ENCODE results near the gene PCDHGB7. TPM values are rescaled to one million over a fixed set of nuclear protein-coding genes. Genes with fewer than 3 reads are reported as not detected.

Gene PCDHGB7
- total RNA-seq, 1 experiment from 2014 or later, result 4.0 TPM

DNA sequence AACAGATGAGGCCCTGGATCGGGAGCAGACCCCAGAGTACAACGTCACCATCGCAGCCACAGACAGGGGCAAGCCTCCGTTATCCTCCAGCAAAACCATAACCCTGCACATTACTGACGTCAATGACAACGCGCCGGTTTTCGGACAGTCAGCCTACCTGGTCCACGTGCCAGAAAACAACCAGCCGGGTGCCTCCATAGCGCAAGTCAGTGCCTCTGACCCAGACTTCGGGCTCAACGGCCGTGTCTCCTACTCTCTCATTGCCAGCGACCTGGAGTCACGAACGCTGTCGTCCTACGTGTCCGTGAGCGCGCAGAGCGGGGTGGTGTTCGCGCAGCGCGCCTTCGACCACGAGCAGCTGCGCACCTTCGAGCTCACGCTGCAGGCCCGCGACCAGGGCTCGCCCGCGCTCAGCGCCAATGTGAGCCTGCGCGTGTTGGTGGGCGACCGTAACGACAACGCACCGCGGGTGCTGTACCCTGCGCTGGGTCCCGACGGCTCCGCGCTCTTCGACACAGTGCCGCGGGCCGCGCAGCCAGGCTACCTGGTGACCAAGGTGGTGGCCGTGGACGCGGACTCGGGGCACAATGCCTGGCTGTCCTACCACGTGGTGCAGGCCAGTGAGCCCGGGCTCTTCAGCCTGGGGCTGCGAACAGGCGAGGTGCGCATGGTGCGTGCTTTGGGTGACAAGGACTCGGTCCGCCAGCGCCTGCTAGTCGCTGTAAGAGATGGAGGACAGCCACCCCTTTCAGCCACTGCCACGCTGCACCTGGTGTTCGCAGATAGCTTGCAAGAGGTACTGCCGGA is 1.8 kb downstream of the PCDHGB7 start:
- H3K27ac ChIP-seq (ENCODE audit: low read depth, low read length, poor library complexity, severe bottlenecking), result no peak overlapping the region
- peaks cover 87% of the 10 kb centered on the region for H3K9me3 ChIP-seq (ENCODE audit: low read depth, low read length, poor library complexity, severe bottlenecking)
- CTCF ChIA-PET, result interaction anchor here (3.1 kb wide), 1 partner anchor 145 kb away, joined by 15 read pairs; no protein-coding TSS in a partner anchor
- no peak overlapping the region for H3K4me3 ChIP-seq (ENCODE audit: low read depth, low read length, poor library complexity, severe bottlenecking)
- no peaks in the 10 kb centered on the region for H3K27me3 ChIP-seq (replicated peaks; ENCODE audit: insufficient read depth, low read depth, low read length, poor library complexity)
- no peaks in the 10 kb centered on the region for H3K4me1 ChIP-seq (ENCODE audit: insufficient read depth, low read length, poor library complexity, severe bottlenecking)
- DNase-seq (ENCODE audit: low spot score), result no peak
- TF ChIP-seq CTCF (conservative IDR thresholded peaks at IDR 0.05; ENCODE audit: low read depth, low read length), result no peak
- no peak for TF ChIP-seq EZH2 (IDR thresholded peaks at IDR 0.05; ENCODE audit: borderline replicate concordance, low read depth, low read length, poor library complexity, severe bottlenecking)
- no TSS peak for BruUV-seq (replicated peaks)
- intact Hi-C loops (cut with micrococcal nuclease; ENCODE audit: unreplicated experiment), result no loop called here
- no peaks in the 10 kb centered on the region for H3K36me3 ChIP-seq (ENCODE audit: insufficient read depth, low read length, poor library complexity, severe bottlenecking)
- POLR2A ChIA-PET (ENCODE audit: low non-redundant PET), result no interaction called here

- Histone ChIP-seq H3K27me3 (replicated peaks; ENCODE audit: insufficient read depth, low read depth, low read length, poor library complexity) (no peaks in the 10 kb centered on the region), H3K36me3 (ENCODE audit: insufficient read depth, low read length, poor library complexity, severe bottlenecking) (peaks cover 10% of the 10 kb centered on the region), H3K27ac (ENCODE audit: low read depth, low read length, poor library complexity, severe bottlenecking) (peak within 1 kb of the TSS; percentile 77), H3K9me3 (ENCODE audit: low read depth, low read length, poor library complexity, severe bottlenecking) (peaks cover 95% of the 10 kb centered on the region), H3K4me3 (ENCODE audit: low read depth, low read length, poor library complexity, severe bottlenecking) (peak within 1 kb of the TSS; percentile 53), H3K4me1 (ENCODE audit: insufficient read depth, low read length, poor library complexity, severe bottlenecking) (no peaks in the 10 kb centered on the region)
- POLR2A ChIA-PET (ENCODE audit: low non-redundant PET), result no interaction called here
- peak; percentile 85 for DNase-seq (ENCODE audit: low spot score)
- BruUV-seq (replicated peaks), result TSS peak; percentile 67
- CTCF ChIA-PET, result interaction anchor here (0.6 to 3.1 kb wide), 10 partner anchors 9 to 146 kb away, joined by 3 to 15 read pairs (median 5); partner anchors contain the start of genes PCDHGA12 and PCDHGB3
- intact Hi-C loops (cut with micrococcal nuclease; ENCODE audit: unreplicated experiment), result loop anchor here (1.0 kb wide), 2 partner anchors 103 to 136 kb away; no protein-coding TSS in a partner anchor
- TF ChIP-seq CTCF (conservative IDR thresholded peaks at IDR 0.05; ENCODE audit: low read depth, low read length), result peak; percentile 69
- no peak for TF ChIP-seq EZH2 (IDR thresholded peaks at IDR 0.05; ENCODE audit: borderline replicate concordance, low read depth, low read length, poor library complexity, severe bottlenecking)
Measured at GRCh38 chr5:141420855-141421488, 3.5 kb downstream of the PCDHGB7 start, which contains the start of gene PCDHGA11. TSS of gene PCDHGA11 (plus strand) at chr5:141421051. CDS start at chr5:141421228, 177 bp downstream.

- TF ChIP-seq EZH2 (IDR thresholded peaks at IDR 0.05; ENCODE audit: borderline replicate concordance, low read depth, low read length, poor library complexity, severe bottlenecking) (no peak), CTCF (conservative IDR thresholded peaks at IDR 0.05; ENCODE audit: low read depth, low read length) (no peak)
- BruUV-seq (replicated peaks), result no TSS peak
- ChIA-PET CTCF (interaction anchor here (0.6 to 3.1 kb wide), 10 partner anchors 9 to 198 kb away, joined by 3 to 15 read pairs (median 5); partner anchors contain the start of genes PCDHB14, PCDHGA12 and PCDHGB3), POLR2A (ENCODE audit: low non-redundant PET) (no interaction called here)
- Histone ChIP-seq H3K4me1 (ENCODE audit: insufficient read depth, low read length, poor library complexity, severe bottlenecking) (no peaks in the 10 kb centered on the region), H3K9me3 (ENCODE audit: low read depth, low read length, poor library complexity, severe bottlenecking) (peaks cover 95% of the 10 kb centered on the region), H3K27me3 (replicated peaks; ENCODE audit: insufficient read depth, low read depth, low read length, poor library complexity) (no peaks in the 10 kb centered on the region), H3K36me3 (ENCODE audit: insufficient read depth, low read length, poor library complexity, severe bottlenecking) (peaks cover 14% of the 10 kb centered on the region), H3K27ac (ENCODE audit: low read depth, low read length, poor library complexity, severe bottlenecking) (peak overlapping the region; percentile 77), H3K4me3 (ENCODE audit: low read depth, low read length, poor library complexity, severe bottlenecking) (peak overlapping the region; percentile 53)
- intact Hi-C loops (cut with micrococcal nuclease; ENCODE audit: unreplicated experiment), result loop anchor here (1.0 kb wide), 1 partner anchor 136 kb away; no protein-coding TSS in a partner anchor
- DNase-seq (ENCODE audit: low spot score), result peak; percentile 45
Measured at GRCh38 chr5:141421489-141421855, 4.0 kb downstream of the PCDHGB7 start.

Data from A673 (cell line).